ENCODE results near the gene RETSAT.

RETSAT gene

GRCh38 chr2:85308201-85308600 is 46.1 kb downstream of the RETSAT start:
- no peak for DNase-seq (ENCODE audit: low spot score)

- DNase-seq (ENCODE audit: low spot score) = no peak
Observed at GRCh38 chr2:85307527-85307897, 46.8 kb downstream of the RETSAT start.

DNA sequence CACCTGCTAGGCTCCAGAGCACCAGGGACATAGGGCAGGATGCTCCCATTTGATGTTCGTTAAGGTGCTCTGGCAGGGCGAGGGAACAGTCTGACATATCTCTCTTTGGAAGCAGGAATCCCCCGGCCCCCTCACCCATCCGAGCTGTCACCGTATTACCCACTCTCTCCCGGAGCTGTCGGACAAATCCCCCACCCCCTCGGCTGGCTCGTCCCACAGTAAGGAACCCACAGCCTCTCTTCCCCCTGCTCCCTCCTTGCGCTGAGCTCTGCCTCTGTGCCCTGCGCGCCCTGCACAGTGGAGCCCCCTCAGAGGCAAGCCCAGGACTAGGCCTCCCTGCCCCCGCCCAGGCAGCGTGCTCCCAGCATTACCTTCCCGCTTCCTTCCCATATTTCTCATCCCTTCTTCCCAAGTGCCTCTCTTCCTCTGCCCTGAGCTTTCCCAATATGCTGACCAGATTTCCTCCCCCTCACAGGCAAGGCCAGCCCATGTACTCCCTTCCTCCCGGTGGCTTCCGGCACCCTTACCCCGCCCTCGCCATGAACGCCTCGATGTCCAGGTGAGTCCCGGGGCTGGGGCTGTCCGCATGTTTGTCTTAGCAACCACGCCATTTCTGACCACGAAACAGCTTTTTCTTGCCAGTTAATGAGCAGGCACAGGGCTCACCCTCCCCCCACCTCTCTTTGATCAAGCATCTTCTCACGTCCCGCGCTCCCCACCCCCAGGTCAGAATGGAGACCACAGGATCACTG is 50.4 kb downstream of the RETSAT start:
- DNase-seq (ENCODE audit: low spot score) = no peak

DNA sequence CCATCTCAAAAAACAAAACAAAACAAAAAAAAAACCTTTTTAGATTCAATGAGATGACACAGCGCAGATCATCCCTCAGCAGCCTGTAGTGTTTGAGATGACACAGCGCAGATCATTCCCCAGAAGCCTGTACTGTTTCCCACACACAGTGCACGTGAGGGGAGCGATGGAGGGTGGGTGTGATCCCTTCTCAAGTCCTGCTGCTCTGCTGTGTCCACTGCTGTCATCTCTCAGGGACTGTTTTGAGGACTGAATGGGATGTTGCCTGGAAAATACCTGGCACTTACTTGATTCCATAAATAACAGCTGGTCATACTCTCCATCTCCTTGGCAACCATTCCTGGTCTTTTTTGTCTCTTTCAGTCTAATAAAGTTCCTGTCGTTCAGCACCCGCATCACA is 52.2 kb downstream of the RETSAT start:
- no peak for DNase-seq (ENCODE audit: low spot score)

Data from CD4-positive, alpha-beta T cell treated with Interleukin-2 at 100 ng/mL for 4 hours (primary cell).